IPS-15b (cell line): ENCODE results near the gene HSD17B2.
"Not testable (repeated sequence)": the region's sequence is repeated elsewhere in the genome, so short reads cannot be mapped to it uniquely, and the experiment has no call there.

Experiments
- H3K27me3 ChIP-seq: one replicate; pipeline ENCODE4 v1.6.1; 2013; ENCODE audit warnings: low read length; ENCODE audit not compliant: control insufficient read depth, insufficient read depth
- H3K36me3 ChIP-seq: one replicate; pipeline ENCODE4 v1.6.1; 2013; ENCODE audit warnings: low read length; ENCODE audit not compliant: control insufficient read depth, insufficient read depth
- H3K4me1 ChIP-seq: one replicate; pipeline ENCODE4 v1.6.1; 2013; ENCODE audit warnings: mild to moderate bottlenecking, low read length; ENCODE audit not compliant: control insufficient read depth, insufficient read depth
- H3K4me3 ChIP-seq: one replicate; pipeline ENCODE4 v1.5.1; 2013; ENCODE audit warnings: low read depth, low read length
- H3K9ac ChIP-seq: one replicate; pipeline ENCODE4 v1.6.1; 2013; ENCODE audit warnings: low read depth, mild to moderate bottlenecking, low read length
- H3K9me3 ChIP-seq: one replicate; pipeline ENCODE4 v1.6.1; 2013; ENCODE audit warnings: mild to moderate bottlenecking, low read length; ENCODE audit not compliant: control insufficient read depth, insufficient read depth

Gene HSD17B2

DNA sequence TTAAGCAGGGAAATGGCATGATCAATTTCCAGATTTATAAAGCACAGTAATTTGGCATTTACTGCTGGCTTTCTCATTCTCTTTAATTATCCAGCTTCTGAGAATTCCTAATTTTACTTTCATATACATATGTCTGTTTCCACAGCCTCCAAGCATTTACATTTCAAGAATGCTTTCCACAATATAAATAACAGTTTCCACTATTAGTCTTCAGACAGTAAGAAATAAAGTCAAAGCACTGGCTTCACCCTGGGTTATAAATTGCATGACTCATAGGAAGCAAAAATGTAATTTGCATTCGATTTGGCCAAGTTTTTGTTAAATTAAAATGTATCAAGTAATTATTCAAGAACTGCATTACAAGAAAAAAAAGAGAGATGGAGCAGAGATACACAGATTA, 81.5 kb downstream of the HSD17B2 start:
- H3K9me3 ChIP-seq, result no peaks in the 10 kb centered on the region
- no peak overlapping the region for H3K9ac ChIP-seq
- H3K27me3 ChIP-seq, result no peaks in the 10 kb centered on the region
- no peaks in the 10 kb centered on the region for H3K36me3 ChIP-seq
- no peaks in the 10 kb centered on the region for H3K4me1 ChIP-seq
- H3K4me3 ChIP-seq, result no peak overlapping the region

DNA sequence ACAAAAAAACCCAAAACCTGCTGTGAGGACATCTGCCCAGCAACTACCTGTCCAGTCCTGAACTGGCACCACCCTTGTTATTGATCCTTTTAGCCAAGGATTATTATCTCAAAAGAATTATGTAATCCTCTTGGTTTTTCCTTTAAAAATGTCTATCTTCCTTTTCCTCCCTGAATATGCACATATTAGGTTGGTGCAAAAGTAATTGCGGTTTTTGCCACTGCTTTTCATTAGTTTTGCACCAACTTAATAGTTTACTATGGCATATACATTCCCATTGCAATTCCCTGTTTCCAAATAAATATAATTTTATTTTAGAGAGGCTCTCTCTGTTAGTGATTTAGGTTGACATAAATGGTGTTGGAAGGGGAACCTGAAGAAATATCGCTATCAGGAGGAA, 83.7 kb downstream of the HSD17B2 start:
- Histone ChIP-seq H3K4me1 (no peaks in the 10 kb centered on the region), H3K4me3 (no peak overlapping the region)

DNA sequence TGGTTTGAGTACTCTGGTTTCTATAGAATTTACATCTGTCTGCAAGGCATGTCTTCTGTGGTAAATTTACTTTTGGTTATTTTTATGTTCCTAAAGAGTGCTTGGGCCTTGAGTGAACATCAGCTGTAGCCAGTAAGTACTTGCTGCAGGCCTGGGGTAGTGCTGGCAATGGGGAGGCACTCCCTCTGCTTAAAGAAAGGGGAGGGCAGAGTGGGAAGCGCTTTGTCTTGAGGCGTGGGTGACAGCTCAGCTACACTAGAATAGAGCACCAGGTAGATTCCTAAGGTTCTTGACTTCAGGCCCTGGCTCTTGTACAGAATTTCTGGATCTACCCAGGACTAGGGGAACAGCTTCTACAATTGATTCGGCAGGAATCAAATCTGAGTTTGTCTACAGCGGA, 84.4 kb downstream of the HSD17B2 start:
- Histone ChIP-seq H3K4me3 (no peak overlapping the region), H3K27me3 (no peaks in the 10 kb centered on the region), H3K9ac (no peak overlapping the region), H3K9me3 (no peaks in the 10 kb centered on the region), H3K4me1 (no peaks in the 10 kb centered on the region), H3K36me3 (no peaks in the 10 kb centered on the region)

More for the DNA sequence above, 83.7 kb downstream of the HSD17B2 start:
- Histone ChIP-seq H3K9ac (no peak overlapping the region), H3K9me3 (no peaks in the 10 kb centered on the region), H3K27me3 (no peaks in the 10 kb centered on the region), H3K36me3 (no peaks in the 10 kb centered on the region)

DNA sequence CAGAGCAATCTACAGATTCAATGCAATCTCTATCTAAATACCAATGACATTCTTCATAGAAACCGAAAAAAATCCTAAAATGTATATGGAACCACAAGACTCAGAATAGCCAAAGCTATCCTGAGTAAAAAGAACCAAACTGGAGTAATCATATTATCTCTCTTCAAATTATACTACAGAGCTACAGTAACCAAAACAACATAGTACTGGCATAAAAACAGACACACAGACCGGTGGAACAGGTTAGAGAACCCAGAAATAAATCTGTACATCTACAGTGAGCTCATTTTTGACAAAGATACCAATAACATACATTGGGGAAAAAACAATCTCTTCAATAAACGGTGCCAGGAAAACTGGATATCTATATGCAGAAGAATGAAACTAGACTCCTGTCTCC, 89.6 kb downstream of the HSD17B2 start:
- no peaks in the 10 kb centered on the region for H3K9me3 ChIP-seq
- no peak overlapping the region for H3K9ac ChIP-seq
- no peaks in the 10 kb centered on the region for H3K27me3 ChIP-seq
- no peaks in the 10 kb centered on the region for H3K36me3 ChIP-seq
- no peaks in the 10 kb centered on the region for H3K4me1 ChIP-seq
- H3K4me3 ChIP-seq, result no peak overlapping the region

DNA sequence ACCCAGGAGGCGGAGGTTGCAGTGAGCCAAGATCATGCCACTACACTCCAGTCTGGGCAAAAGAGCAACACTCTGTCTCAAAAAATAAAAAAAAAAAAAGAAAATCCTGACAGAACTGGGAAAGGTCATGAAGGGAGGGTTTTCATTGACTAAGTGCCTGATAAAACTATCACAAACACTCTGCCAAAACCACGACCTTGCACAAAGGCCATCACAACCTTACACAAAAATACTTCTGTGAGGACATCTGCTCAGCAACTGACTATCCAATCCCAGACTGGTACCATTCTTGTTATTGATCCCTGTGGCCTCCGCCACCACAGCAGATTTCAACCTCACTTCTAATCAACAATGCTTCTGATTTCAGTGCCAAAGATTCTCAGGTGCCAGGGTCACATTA, 94.8 kb downstream of the HSD17B2 start:
- H3K36me3 ChIP-seq, result no peaks in the 10 kb centered on the region
- H3K4me1 ChIP-seq, result no peaks in the 10 kb centered on the region
- H3K9ac ChIP-seq, result no peak overlapping the region
- H3K9me3 ChIP-seq, result no peaks in the 10 kb centered on the region
- no peaks in the 10 kb centered on the region for H3K27me3 ChIP-seq
- no peak overlapping the region for H3K4me3 ChIP-seq

DNA sequence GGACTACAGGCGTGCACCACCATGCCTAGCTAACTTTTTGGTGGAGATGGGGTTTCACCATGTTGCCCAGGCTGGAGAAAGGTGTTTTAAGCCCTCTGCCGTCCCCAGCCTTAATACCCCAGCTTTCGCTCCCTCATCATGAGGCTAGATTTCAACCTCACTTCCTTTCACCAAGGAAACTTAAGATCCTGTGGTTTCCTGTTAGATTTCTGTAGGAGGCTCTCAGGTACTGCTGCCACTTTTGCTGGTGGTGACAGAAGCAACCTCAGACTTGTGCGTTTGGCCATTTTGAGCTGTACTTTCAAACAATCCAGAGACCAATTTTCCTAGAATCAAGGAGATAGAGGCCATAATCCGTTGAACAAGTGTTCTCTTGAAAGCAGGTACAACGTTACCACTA, 98.7 kb downstream of the HSD17B2 start:
- Histone ChIP-seq H3K36me3 (no peaks in the 10 kb centered on the region), H3K9ac (no peak overlapping the region), H3K4me1 (peaks cover under 1% of the 10 kb centered on the region), H3K9me3 (no peaks in the 10 kb centered on the region), H3K27me3 (no peaks in the 10 kb centered on the region), H3K4me3 (no peak overlapping the region)

DNA sequence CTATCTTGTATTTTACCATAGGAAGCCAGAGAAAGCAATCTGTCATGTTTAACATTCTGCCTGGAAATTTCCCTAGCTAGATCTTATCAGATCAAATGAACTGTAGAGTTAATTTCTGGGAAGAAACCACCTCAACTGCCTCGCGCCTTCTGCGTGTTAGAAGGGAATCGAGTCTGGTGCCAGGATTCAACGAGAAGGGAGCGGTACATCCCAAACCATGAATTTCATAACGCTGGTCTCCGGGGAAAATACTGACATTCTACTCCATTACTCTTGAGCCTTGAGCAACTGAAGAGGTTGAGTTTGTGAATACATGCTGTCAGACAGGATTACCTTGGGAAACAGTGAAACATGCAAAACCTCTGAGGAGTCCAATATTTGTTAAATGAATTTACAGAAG, 99.8 kb downstream of the HSD17B2 start:
- H3K9ac ChIP-seq, result no peak overlapping the region

DNA sequence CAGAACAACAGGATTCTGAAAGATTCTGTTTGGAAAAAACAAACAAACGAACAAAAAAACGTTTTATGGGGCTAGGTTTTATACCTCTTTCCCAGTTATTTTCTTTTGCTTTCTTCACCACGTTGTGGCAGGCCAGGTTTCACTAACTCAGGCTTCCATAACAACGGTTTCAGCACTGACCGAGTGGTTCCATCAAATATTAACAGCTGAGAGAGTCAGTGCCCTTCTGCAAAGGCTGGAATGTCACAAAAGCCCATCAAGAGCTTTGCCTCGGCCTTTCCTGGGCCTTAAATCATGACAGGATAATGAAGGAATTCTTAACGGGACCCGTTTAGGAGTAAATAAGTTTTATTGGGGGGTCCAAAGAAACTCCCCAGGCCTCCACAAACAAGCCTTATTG, 100.8 kb downstream of the HSD17B2 start:
- Histone ChIP-seq H3K4me1 (peaks cover 3% of the 10 kb centered on the region), H3K9me3 (no peaks in the 10 kb centered on the region), H3K36me3 (no peaks in the 10 kb centered on the region), H3K4me3 (no peak overlapping the region), H3K9ac (no peak overlapping the region), H3K27me3 (no peaks in the 10 kb centered on the region)

More for the DNA sequence above, 99.8 kb downstream of the HSD17B2 start:
- H3K36me3 ChIP-seq, result no peaks in the 10 kb centered on the region
- peaks cover 3% of the 10 kb centered on the region for H3K4me1 ChIP-seq
- H3K9me3 ChIP-seq, result no peaks in the 10 kb centered on the region
- H3K27me3 ChIP-seq, result no peaks in the 10 kb centered on the region
- no peak overlapping the region for H3K4me3 ChIP-seq

DNA sequence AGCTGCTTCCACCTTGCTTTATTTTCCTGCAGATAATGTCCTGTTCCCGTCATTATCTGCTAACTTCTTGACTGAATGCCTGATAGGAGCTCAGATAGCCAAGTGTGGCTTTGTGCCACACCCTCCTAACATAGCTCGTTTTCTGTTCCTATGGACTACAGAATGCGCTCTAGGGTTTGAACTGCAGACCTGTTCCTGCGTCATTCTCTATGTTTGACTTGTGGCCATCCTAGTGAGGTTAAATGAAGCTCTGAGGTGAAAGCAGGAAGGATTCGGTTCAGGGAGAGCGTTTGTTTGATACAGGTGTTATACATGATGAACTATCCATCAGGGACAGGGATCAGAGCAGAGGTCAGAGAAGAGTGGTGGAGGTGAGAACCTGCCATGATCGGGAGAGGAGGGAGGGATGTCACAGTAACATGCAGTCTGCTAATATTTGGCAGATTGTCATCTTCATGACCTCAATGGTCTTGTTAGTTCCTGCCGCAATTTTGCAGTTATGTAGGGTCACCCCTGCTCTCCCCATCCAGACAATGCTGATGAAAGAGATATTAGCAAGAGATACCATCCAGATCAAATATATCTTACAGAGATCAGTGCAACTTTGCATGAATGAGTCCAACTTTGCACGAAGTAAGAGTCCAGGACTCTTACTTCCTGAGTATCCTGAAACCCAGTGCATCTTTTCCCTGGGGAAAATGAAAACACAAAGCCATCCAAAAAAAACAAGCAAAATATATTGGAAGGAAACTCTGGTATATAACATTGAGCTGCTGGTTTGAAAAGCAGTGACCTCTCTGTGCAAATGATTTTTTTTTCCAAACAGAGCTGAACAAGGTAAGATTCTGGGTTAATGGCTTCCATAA, 102.1 kb downstream of the HSD17B2 start:
- no peaks in the 10 kb centered on the region for H3K27me3 ChIP-seq
- no peaks in the 10 kb centered on the region for H3K36me3 ChIP-seq
- H3K4me3 ChIP-seq, result no peak overlapping the region
- no peak overlapping the region for H3K9ac ChIP-seq
- peaks cover 3% of the 10 kb centered on the region for H3K4me1 ChIP-seq
- no peaks in the 10 kb centered on the region for H3K9me3 ChIP-seq

DNA sequence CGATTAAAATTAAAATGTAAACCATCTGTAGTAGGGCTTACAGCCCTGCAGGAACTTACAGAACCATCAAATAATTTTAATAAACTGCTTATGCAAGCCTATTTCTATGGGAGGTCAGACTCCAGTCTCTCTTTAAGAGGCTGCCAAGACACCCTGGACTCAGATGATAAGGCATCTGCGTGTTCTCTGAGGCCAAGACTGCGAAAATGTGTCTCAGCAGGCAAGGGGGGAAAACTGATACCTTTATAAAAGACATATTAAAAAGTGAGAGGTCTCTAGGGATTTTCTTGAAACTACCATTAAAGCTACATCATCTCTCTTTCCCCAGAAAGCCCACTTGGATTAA, 102.7 kb downstream of the HSD17B2 start:
- Histone ChIP-seq H3K9me3 (no peaks in the 10 kb centered on the region), H3K36me3 (no peaks in the 10 kb centered on the region), H3K4me3 (no peak overlapping the region), H3K4me1 (peaks cover 3% of the 10 kb centered on the region), H3K27me3 (no peaks in the 10 kb centered on the region), H3K9ac (no peak overlapping the region)

DNA sequence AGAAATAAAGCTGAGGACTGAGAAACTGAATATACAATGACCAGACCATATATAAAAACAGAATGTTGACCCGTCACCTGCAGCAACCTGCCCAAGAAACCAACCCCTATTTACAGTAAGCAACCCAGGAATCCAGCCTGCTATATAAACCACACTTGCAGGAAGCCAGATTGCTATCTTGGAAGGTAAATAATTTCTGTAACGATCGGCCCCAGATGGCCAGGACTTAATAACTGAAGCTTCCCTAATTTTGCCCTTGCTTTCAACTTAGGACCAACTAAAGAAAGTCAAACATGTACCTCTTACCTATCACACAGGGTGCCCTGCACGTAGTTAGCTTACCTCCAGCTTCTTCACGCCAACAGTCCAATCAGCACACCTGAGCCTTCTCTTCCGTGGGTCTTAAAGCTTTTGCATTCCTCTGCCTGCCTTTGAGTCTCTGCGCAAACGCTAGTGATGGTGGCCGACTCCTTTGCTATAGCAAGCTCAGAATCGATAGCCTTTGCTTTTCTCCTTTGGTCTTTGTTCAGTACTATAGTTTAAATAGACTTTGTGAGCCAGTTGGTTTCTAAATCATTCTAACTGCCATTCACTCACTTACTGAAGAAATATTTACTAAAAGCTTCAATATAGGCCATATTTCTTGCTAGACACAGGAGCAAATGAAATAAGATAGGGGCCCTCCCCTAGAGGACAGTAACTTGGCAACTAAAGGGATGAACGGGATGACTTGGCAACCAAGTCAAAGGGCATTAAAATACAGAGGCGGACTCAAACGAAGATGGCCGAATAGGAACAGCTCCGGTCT, 103.6 kb downstream of the HSD17B2 start:
- H3K27me3 ChIP-seq, result no peaks in the 10 kb centered on the region
- no peaks in the 10 kb centered on the region for H3K9me3 ChIP-seq
- no peaks in the 10 kb centered on the region for H3K36me3 ChIP-seq
- H3K4me3 ChIP-seq, result peak overlapping the region; percentile 40
- H3K9ac ChIP-seq, result no peak overlapping the region
- H3K4me1 ChIP-seq, result peaks cover 3% of the 10 kb centered on the region

DNA sequence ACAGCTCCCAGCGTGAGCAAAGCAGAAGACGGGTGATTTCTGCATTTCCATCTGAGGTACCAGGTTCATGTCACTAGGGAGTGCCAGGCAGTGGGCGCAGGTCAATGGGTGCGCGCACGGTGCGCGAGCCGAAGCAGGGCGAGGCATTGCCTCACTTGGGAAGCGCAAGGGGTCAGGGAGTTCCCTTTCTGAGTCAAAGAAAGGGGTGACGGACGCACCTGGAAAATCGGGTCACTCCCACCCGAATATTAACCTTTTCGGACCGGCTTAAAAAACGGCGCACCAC, 104.2 kb downstream of the HSD17B2 start:
- H3K4me3 ChIP-seq, result peak overlapping the region; percentile 40
- not testable (repeated sequence) for H3K36me3 ChIP-seq, H3K4me1 ChIP-seq, H3K27me3 ChIP-seq, H3K9ac ChIP-seq, H3K9me3 ChIP-seq
